ENCODE data around the gene CEMIP.

DNA sequence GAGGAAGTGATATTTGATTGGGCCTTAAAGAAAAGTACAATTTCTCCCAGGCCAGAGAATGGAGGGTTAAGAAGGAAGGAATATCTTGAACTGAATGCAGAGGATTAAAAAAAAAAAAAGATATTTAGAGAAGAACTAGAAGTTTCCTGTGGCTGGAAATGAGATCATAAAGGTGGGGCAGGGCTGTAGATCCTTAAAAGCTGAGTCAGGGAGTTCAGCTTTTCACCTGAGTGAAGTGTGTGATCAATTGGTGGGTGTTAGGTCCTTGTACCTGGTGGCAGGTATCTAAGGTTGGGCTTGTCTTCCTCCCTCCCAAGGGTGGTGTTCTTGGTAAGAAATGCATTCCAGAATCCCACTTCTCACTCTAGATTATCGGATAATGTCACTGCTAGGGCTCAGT is 11.8 kb downstream of the CEMIP start:
- TF ChIP-seq KLF16 (tag by site-specific recombination; IDR thresholded peaks at IDR 0.05) (no peak), ZSCAN23 (tag by site-specific recombination; IDR thresholded peaks at IDR 0.05) (no peak), ZBTB17 (tag by site-specific recombination; IDR thresholded peaks at IDR 0.05) (no peak), ZNF133 (tag by site-specific recombination; IDR thresholded peaks at IDR 0.05) (no peak), ZNF549 (tag by site-specific recombination; IDR thresholded peaks at IDR 0.05) (no peak), ZNF121 (tag by site-specific recombination; IDR thresholded peaks at IDR 0.05) (no peak), ZNF747 (tag by site-specific recombination; IDR thresholded peaks at IDR 0.05) (no peak), ZNF510 (tag by site-specific recombination; IDR thresholded peaks at IDR 0.05; ENCODE audit: insufficient replicate concordance) (no peak)
- TF ChIP-seq, protein P1, sequence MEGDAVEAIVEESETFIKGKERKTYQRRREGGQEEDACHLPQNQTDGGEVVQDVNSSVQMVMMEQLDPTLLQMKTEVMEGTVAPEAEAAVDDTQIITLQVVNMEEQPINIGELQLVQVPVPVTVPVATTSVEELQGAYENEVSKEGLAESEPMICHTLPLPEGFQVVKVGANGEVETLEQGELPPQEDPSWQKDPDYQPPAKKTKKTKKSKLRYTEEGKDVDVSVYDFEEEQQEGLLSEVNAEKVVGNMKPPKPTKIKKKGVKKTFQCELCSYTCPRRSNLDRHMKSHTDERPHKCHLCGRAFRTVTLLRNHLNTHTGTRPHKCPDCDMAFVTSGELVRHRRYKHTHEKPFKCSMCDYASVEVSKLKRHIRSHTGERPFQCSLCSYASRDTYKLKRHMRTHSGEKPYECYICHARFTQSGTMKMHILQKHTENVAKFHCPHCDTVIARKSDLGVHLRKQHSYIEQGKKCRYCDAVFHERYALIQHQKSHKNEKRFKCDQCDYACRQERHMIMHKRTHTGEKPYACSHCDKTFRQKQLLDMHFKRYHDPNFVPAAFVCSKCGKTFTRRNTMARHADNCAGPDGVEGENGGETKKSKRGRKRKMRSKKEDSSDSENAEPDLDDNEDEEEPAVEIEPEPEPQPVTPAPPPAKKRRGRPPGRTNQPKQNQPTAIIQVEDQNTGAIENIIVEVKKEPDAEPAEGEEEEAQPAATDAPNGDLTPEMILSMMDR (tag by site-specific recombination; IDR thresholded peaks at IDR 0.05) = no peak
- TF ChIP-seq, protein P2, sequence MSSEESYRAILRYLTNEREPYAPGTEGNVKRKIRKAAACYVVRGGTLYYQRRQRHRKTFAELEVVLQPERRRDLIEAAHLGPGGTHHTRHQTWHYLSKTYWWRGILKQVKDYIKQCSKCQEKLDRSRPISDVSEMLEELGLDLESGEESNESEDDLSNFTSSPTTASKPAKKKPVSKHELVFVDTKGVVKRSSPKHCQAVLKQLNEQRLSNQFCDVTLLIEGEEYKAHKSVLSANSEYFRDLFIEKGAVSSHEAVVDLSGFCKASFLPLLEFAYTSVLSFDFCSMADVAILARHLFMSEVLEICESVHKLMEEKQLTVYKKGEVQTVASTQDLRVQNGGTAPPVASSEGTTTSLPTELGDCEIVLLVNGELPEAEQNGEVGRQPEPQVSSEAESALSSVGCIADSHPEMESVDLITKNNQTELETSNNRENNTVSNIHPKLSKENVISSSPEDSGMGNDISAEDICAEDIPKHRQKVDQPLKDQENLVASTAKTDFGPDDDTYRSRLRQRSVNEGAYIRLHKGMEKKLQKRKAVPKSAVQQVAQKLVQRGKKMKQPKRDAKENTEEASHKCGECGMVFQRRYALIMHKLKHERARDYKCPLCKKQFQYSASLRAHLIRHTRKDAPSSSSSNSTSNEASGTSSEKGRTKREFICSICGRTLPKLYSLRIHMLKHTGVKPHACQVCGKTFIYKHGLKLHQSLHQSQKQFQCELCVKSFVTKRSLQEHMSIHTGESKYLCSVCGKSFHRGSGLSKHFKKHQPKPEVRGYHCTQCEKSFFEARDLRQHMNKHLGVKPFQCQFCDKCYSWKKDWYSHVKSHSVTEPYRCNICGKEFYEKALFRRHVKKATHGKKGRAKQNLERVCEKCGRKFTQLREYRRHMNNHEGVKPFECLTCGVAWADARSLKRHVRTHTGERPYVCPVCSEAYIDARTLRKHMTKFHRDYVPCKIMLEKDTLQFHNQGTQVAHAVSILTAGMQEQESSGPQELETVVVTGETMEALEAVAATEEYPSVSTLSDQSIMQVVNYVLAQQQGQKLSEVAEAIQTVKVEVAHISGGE (tag by site-specific recombination; conservative IDR thresholded peaks at IDR 0.05; ENCODE audit: low read depth) = no peak
- TF ChIP-seq, protein P3, sequence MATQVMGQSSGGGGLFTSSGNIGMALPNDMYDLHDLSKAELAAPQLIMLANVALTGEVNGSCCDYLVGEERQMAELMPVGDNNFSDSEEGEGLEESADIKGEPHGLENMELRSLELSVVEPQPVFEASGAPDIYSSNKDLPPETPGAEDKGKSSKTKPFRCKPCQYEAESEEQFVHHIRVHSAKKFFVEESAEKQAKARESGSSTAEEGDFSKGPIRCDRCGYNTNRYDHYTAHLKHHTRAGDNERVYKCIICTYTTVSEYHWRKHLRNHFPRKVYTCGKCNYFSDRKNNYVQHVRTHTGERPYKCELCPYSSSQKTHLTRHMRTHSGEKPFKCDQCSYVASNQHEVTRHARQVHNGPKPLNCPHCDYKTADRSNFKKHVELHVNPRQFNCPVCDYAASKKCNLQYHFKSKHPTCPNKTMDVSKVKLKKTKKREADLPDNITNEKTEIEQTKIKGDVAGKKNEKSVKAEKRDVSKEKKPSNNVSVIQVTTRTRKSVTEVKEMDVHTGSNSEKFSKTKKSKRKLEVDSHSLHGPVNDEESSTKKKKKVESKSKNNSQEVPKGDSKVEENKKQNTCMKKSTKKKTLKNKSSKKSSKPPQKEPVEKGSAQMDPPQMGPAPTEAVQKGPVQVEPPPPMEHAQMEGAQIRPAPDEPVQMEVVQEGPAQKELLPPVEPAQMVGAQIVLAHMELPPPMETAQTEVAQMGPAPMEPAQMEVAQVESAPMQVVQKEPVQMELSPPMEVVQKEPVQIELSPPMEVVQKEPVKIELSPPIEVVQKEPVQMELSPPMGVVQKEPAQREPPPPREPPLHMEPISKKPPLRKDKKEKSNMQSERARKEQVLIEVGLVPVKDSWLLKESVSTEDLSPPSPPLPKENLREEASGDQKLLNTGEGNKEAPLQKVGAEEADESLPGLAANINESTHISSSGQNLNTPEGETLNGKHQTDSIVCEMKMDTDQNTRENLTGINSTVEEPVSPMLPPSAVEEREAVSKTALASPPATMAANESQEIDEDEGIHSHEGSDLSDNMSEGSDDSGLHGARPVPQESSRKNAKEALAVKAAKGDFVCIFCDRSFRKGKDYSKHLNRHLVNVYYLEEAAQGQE (tag by site-specific recombination; IDR thresholded peaks at IDR 0.05) = no peak
- TF ChIP-seq, protein P4, sequence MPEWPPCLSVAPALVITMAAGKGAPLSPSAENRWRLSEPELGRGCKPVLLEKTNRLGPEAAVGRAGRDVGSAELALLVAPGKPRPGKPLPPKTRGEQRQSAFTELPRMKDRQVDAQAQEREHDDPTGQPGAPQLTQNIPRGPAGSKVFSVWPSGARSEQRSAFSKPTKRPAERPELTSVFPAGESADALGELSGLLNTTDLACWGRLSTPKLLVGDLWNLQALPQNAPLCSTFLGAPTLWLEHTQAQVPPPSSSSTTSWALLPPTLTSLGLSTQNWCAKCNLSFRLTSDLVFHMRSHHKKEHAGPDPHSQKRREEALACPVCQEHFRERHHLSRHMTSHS (tag by site-specific recombination; IDR thresholded peaks at IDR 0.05) = no peak

Data from HEK293 (cell line).